Heart left ventricle (tissue), 16 donors: ENCODE data around the gene TMEM130. TPM values are rescaled to one million over a fixed set of nuclear protein-coding genes. Genes with fewer than 3 reads are reported as not detected.

Experiments used
- ATAC-seq, 4 donors: fragments of 200-7000 bp; cut with Tn5 transposase; one replicate each; pipeline ENCODE4 v1.9.1; 2020 to 2022; ENCODE audit warnings: moderate library complexity in 4 of 4, mild to moderate bottlenecking in 3 of 4, moderate number of reproducible peaks in 1 of 4
- DNase-seq, 5 donors: peaks; one replicate each; pipeline ENCODE4 v3.0.0-alpha.2; 2020
- H3K27ac ChIP-seq, 12 donors: fragments of 200-600 bp; sonication (generic) in 4 of 12; one replicate each; pipeline versions ENCODE4 v1.5.0 to v1.8.0; 2016 to 2022; ENCODE audit warnings: mild to moderate bottlenecking in 2 of 12
- H3K27me3 ChIP-seq, 9 donors: fragments of 200-600 bp; sonication (generic) in 2 of 9; one replicate each; pipeline versions ENCODE4 v1.5.1 to v1.8.0; 2016 to 2022; ENCODE audit warnings: mild to moderate bottlenecking in 3 of 9
- H3K36me3 ChIP-seq, 9 donors: fragments of 200-600 bp; sonication (generic) in 2 of 9; one replicate each; pipeline versions ENCODE4 v1.5.0 to v1.8.0; 2018 to 2022; ENCODE audit warnings: mild to moderate bottlenecking in 2 of 9
- H3K4me1 ChIP-seq, 12 donors: fragments of 200-600 bp; sonication (generic) in 4 of 12; one replicate each; pipeline versions ENCODE4 v1.5.0 to v1.8.0; 2016 to 2022; ENCODE audit warnings: mild to moderate bottlenecking in 3 of 12
- H3K4me3 ChIP-seq, 12 donors: fragments of 200-600 bp; sonication (generic) in 4 of 12; one replicate each; pipeline versions ENCODE4 v1.5.0 to v1.8.0; 2017 to 2022; ENCODE audit warnings: mild to moderate bottlenecking in 9 of 12, moderate library complexity in 4 of 12
- H3K9me3 ChIP-seq, 12 donors: fragments of 200-600 bp; sonication (generic) in 4 of 12; one replicate each; pipeline versions ENCODE4 v1.5.0 to v1.8.0; 2016 to 2022; ENCODE audit warnings: mild to moderate bottlenecking in 1 of 12
- CTCF ChIP-seq, 12 donors: fragments of 200-600 bp; sonication (generic) in 4 of 12; IDR thresholded peaks; one replicate each; pipeline versions ENCODE4 v1.5.0 to v1.8.0; 2018 to 2022; ENCODE audit warnings: antibody characterized with exemption in 12 of 12, mild to moderate bottlenecking in 5 of 12
- POLR2A ChIP-seq, 2 donors: fragments of 450-650 bp; IDR thresholded peaks; one replicate each; pipeline ENCODE4 v1.6.1; 2017; ENCODE audit warnings: antibody characterized with exemption in 2 of 2, mild to moderate bottlenecking in 2 of 2, moderate library complexity in 2 of 2
- WGBS, 4 donors: extraction: QIAGEN DNeasy Blood & Tissue Kit in 2 of 4; methylation state at CpG; one replicate each; pipeline versions ENCODE4 v1.1.5 to v1.1.7; 2013 to 2018; 5-methylcytosine and 5-hydroxymethylcytosine counted together
- intact Hi-C, 10 donors: fragments of 100-400 bp; cut with DNase I; formaldehyde crosslinking; loops; one replicate each; pipeline versions ENCODE4 v1.11.1 to v1.14.2; 2022
- polyA plus RNA-seq, 2 donors: library from polyadenylated mRNA; stranded (reverse); fragments of 200-250 nt; gene quantifications; one replicate each; pipeline ENCODE4 v1.2.3, GENCODE V29; 2013
- total RNA-seq, 9 donors: library from RNA; depleted of rRNA in 2 of 9; stranded (reverse); fragments of >200 nt in 2 of 9; fragmentation: NEBNext Ultra II Directional in 3 of 9; extraction: Animal tissue kit (Norgen Biotek cat#: 25700) in 3 of 9; gene quantifications; one replicate each; pipeline versions ENCODE4 v1.1.0 to v1.2.4, GENCODE V29; 2016 to 2023
- donor health status: ischemic (EF 13 %, LVEDD 7.1; RV severe dilation, severe dysfunction).
- donor health status: healthy with polysubstance abuse.
- donor health status: DM: no; HTN: yes; CAD: no.
- donor health status: DM: no; HTN: no; CAD: no.
- donor health status: ischemic (EF 25% LVEDD 6.9; RV normal size, moderate dysfunction).
- donor health status: ischemic (EF 25% LVEDD 5.7; RV mildly dilated, moderate dysfunction).
- donor health status: healthy.
- donor health status: DM: yes; HTN: yes; CAD: no.
- donor health status: ischemic (EF 35%, LVEDD 5.7; RV mildly dilated, moderate dysfunction).
- donor health status: nonischemic (EF 11% LVEDD 7.7; RV severe dilation, severe dysfunction).
- donor health status: DM: yes; HTN: yes; CAD: no.
- donor health status: PGD.
- donor health status: ischemic (EF 29% LVEDD 5.4; RV normal size, mild dysfunction).
- donor health status: nonischemic (EF 23%, LVEDD 6.1; RV moderate dilation, normal function).

TMEM130 gene
- total and polyA plus RNA-seq, 11 donors = 0.11 to 0.77 (median 0.20) TPM; not detected in 7

DNA sequence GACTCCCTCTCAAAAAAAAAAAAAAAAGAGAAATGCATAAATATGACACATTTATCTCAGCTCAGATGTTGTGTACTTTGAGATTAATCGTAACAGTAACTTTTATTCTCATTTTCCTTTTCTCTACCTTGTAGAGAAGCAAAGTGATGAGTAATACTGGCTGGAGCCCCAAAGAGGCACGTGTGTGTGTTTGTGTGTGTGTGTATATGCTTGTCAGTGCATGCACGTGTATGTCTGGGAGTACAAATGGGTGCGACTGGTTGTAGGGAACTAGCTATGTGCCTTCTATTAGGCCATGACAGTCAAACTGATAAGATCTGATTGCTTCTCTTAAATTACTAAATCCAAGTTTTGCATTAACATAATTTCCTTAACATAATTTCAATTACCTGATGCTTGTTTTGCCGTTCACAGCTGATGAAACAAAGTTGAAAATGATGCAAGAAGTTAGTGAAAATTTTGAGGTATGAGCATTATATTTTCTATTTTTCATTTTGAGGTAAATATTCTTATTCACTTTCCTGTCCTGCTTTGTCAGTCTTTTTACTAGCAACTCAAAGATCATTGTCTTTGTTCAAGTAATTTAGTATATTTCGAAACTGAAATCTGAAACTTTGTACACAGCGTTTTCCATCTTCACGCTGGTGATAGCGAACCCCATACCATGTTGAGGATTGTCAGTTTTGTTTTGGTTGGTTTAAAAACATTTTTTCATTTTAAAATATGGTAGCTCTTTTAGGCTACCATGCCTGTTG is 11.9 kb upstream of the TMEM130 start:
- Histone ChIP-seq H3K36me3 (peaks cover 0 to 62% (median 55%) of the 10 kb centered on the region in 9 donors), H3K4me1 (peaks cover 0 to 22% (median 10%) of the 10 kb centered on the region in 12 donors), H3K4me3 (no peak overlapping the region), H3K27me3 (no peaks in the 10 kb centered on the region), H3K27ac (no peak overlapping the region), H3K9me3 (no peaks in the 10 kb centered on the region)
- ATAC-seq (no peak), DNase-seq (no peak)
- no peak for TF ChIP-seq POLR2A (IDR thresholded peaks at IDR 0.05)
- TF ChIP-seq CTCF (IDR thresholded peaks at IDR 0.05) = no peak
- 85 to 92% (median 88%) methylated on average over 9 of the region's 9 CpGs for WGBS, 4 donors
- intact Hi-C loops = no loop called here

GRCh38 chr7:98880485-98880884 is 10.7 kb upstream of the TMEM130 start:
- DNase-seq (no peak), ATAC-seq (no peak)
- Histone ChIP-seq H3K9me3 (no peaks in the 10 kb centered on the region), H3K27me3 (no peaks in the 10 kb centered on the region), H3K4me3 (peak overlapping the region in 2 of 12 donors; percentile 94 to 96), H3K27ac (no peak overlapping the region), H3K4me1 (peaks cover 0 to 22% (median 10%) of the 10 kb centered on the region in 12 donors), H3K36me3 (peaks cover 0 to 51% (median 42%) of the 10 kb centered on the region in 9 donors)
- TF ChIP-seq POLR2A (IDR thresholded peaks at IDR 0.05) = no peak
- no peak for TF ChIP-seq CTCF (IDR thresholded peaks at IDR 0.05)
- intact Hi-C loops = no loop called here
- 90 to 95% (median 93%) methylated on average over 8 of the region's 8 CpGs for WGBS, 4 donors

- H3K4me1 ChIP-seq = peaks cover 0 to 22% (median 10%) of the 10 kb centered on the region in 12 donors
- peaks cover 0 to 45% (median 37%) of the 10 kb centered on the region in 9 donors for H3K36me3 ChIP-seq
- peak overlapping the region in 7 of 12 donors; percentile 90 to 100 (median 99) for H3K27ac ChIP-seq
- TF ChIP-seq CTCF (IDR thresholded peaks at IDR 0.05) (no peak), POLR2A (IDR thresholded peaks at IDR 0.05) (no peak)
- H3K27me3 ChIP-seq = no peaks in the 10 kb centered on the region
- H3K9me3 ChIP-seq = no peaks in the 10 kb centered on the region
- intact Hi-C loops = no loop called here
- no peak for ATAC-seq
- DNase-seq = no peak
- 45 to 56% (median 51%) methylated on average over 9 of the region's 9 CpGs for WGBS, 4 donors
- H3K4me3 ChIP-seq = peak overlapping the region in 9 of 12 donors; percentile 82 to 100 (median 94)
These were observed 10.1 kb upstream of the TMEM130 start for GRCh38 chr7:98879979-98880315.

DNA sequence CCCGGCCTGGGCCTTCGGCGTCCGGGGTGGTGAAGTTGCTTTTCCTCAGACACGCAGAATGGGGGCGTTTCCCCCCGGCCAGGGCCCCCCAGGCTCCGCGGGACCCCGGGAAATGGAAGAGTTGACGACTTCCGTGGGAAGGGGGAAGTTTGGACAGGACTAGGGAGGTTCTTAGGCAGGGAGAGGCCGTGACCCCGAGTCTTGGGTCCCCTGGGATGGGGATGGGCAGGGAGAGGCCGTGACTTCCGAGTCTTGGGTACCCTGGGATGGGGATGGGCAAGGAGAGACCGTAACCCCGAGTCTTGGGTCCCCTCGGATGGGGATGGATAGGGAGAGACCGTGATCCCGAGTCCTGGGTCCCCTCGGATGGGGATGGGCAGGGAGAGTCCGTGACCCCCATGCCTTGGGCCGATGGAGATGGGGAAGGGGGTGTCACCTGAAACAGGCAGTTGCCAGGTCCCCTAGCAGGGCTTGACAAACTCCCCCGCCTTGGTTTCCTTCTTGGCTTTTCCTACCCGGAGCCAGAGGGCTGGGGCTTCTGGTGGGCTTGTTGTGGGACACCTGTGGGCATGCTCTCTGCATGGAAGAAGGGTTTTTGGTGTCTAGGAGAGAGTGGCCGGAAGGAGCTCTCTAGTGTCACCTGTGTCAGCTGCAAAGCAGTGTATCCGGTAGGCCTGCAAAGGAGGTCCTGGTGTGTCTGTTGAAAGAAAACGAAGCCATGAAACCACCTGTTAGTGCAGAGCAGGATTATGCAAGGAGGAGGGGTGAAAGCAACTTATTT is 9.6 kb upstream of the TMEM130 start:
- H3K27ac ChIP-seq = peak overlapping the region; percentile 90 to 100 (median 98)
- ATAC-seq (peak; percentile 2 to 57 (median 29)), DNase-seq (peak in 2 of 5 donors; percentile 34 to 35)
- 2 to 3% (median 2%) methylated on average over 13 to 29 of the region's 29 CpGs for WGBS, 4 donors
- intact Hi-C loops = no loop called here
- TF ChIP-seq CTCF (IDR thresholded peaks at IDR 0.05) = peak in 5 of 12 donors; percentile 2 to 31 (median 19)
- no peak for TF ChIP-seq POLR2A (IDR thresholded peaks at IDR 0.05)
- H3K27me3 ChIP-seq = no peaks in the 10 kb centered on the region
- H3K9me3 ChIP-seq = no peaks in the 10 kb centered on the region
- peaks cover 0 to 22% (median 10%) of the 10 kb centered on the region in 12 donors for H3K4me1 ChIP-seq
- H3K4me3 ChIP-seq = peak overlapping the region; percentile 71 to 100 (median 94)
- H3K36me3 ChIP-seq = peaks cover 0 to 40% (median 34%) of the 10 kb centered on the region in 9 donors
